ENCODE results near the gene SH3BP5. TPM values are rescaled to one million over a fixed set of nuclear protein-coding genes. Genes with fewer than 3 reads are reported as not detected.

The SH3BP5 gene
- total RNA-seq, 4 donors from 2014 or later: 12.8 to 64.4 (median 16.0) TPM

DNA sequence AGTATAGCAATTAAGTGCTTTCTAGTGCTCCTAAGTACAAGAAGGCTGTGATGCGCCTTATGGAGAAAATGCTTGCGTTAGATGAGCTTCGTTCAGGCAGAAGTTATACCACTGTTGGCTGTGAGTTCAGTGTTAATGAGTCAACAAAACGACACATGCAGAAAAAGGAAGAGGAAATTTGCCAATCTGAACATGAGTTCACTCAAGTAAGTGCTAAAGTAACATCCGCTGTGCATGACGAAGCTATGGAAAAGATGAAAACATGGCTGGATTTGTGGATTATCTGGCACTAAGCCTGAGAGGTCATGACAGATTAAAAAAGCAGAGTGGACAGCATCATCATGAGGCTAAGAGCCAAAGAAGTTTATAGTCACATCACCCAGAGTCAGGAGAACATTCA, 36.9 kb downstream of the SH3BP5 start:
- Histone ChIP-seq H3K4me1 (peaks cover 7 to 39% (median 13%) of the 10 kb centered on the region in 4 donors), H3K9me3 (no peaks in the 10 kb centered on the region), H3K27me3 (no peaks in the 10 kb centered on the region), H3K4me3 (no peak overlapping the region), H3K36me3 (no peaks in the 10 kb centered on the region), H3K27ac (peak overlapping the region; percentile 54 to 75 (median 66))
- TF ChIP-seq, protein P1, sequence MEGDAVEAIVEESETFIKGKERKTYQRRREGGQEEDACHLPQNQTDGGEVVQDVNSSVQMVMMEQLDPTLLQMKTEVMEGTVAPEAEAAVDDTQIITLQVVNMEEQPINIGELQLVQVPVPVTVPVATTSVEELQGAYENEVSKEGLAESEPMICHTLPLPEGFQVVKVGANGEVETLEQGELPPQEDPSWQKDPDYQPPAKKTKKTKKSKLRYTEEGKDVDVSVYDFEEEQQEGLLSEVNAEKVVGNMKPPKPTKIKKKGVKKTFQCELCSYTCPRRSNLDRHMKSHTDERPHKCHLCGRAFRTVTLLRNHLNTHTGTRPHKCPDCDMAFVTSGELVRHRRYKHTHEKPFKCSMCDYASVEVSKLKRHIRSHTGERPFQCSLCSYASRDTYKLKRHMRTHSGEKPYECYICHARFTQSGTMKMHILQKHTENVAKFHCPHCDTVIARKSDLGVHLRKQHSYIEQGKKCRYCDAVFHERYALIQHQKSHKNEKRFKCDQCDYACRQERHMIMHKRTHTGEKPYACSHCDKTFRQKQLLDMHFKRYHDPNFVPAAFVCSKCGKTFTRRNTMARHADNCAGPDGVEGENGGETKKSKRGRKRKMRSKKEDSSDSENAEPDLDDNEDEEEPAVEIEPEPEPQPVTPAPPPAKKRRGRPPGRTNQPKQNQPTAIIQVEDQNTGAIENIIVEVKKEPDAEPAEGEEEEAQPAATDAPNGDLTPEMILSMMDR (IDR thresholded peaks at IDR 0.05): no peak
- TF ChIP-seq POLR2A (IDR thresholded peaks at IDR 0.05): no peak
- no peak for DNase-seq

DNA sequence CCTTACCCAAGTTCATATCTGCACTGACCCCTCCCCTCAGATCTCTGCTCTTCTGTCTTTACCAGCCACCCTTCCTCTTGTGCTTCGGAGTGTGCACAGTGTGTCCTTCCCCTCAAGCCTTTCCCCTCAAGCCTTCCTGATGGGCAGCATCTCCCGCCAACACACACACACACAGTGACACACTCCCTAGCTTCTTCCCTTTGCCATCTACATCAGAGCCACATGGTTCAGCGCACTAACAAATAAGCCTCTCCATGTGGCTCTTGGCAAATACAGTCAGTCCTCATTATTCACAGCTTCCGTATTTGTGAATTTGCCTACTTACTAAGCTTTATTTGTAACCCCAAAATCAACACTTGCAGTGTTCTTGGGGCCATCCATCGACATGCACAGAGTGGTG, 37.5 kb downstream of the SH3BP5 start:
- Histone ChIP-seq H3K36me3 (no peaks in the 10 kb centered on the region), H3K27ac (peak overlapping the region; percentile 54 to 75 (median 66)), H3K9me3 (no peaks in the 10 kb centered on the region), H3K4me1 (peaks cover 7 to 40% (median 13%) of the 10 kb centered on the region in 4 donors), H3K4me3 (no peak overlapping the region), H3K27me3 (no peaks in the 10 kb centered on the region)
- TF ChIP-seq, protein P1 (IDR thresholded peaks at IDR 0.05): no peak
- TF ChIP-seq POLR2A (IDR thresholded peaks at IDR 0.05): no peak
- DNase-seq: no peak

DNA sequence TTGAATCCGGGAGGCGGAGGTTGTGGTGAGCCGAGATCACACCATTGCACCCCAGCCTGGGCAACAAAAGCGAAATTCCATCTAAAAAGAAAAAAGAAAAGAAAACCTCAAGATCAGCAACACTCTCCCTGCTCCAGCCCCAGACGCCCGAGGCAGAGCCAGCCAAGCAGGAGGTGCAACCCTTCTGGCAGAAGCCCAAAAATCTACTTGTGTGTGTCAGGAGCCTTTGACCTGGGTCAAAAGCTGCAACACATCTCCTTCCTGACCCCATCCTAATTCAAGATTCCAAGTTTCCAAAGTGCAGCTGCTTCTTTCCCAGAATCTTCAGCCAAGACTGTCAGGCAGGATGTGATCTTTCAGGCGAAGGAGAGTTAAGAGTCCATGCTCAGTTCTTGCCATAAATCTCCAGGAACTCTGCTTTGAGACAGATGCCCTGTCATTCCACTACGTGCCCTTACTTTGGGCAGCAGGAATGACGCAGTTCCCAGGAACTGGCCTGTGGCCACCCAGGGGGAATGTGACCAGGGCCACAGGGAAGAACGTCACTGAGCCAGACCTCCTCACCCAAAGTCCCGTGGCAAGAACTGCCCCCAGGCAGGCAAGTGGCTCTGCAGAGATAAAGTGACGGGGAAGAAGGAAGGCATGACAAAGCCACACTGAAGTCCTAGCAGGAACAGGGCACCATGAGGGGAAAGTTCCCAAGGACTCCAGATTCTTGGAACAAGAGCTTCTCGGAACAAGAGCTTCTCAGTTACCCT, 39.4 kb downstream of the SH3BP5 start:
- H3K27me3 ChIP-seq: no peaks in the 10 kb centered on the region
- peaks cover 7 to 34% (median 13%) of the 10 kb centered on the region in 4 donors for H3K4me1 ChIP-seq
- H3K9me3 ChIP-seq: no peaks in the 10 kb centered on the region
- peak overlapping the region; percentile 45 to 69 (median 54) for H3K27ac ChIP-seq
- DNase-seq: peak in 1 of 3 donors; percentile 66
- no peak overlapping the region for H3K4me3 ChIP-seq
- no peaks in the 10 kb centered on the region for H3K36me3 ChIP-seq
- TF ChIP-seq, protein P1 (IDR thresholded peaks at IDR 0.05): no peak
- TF ChIP-seq POLR2A (IDR thresholded peaks at IDR 0.05): no peak

DNA sequence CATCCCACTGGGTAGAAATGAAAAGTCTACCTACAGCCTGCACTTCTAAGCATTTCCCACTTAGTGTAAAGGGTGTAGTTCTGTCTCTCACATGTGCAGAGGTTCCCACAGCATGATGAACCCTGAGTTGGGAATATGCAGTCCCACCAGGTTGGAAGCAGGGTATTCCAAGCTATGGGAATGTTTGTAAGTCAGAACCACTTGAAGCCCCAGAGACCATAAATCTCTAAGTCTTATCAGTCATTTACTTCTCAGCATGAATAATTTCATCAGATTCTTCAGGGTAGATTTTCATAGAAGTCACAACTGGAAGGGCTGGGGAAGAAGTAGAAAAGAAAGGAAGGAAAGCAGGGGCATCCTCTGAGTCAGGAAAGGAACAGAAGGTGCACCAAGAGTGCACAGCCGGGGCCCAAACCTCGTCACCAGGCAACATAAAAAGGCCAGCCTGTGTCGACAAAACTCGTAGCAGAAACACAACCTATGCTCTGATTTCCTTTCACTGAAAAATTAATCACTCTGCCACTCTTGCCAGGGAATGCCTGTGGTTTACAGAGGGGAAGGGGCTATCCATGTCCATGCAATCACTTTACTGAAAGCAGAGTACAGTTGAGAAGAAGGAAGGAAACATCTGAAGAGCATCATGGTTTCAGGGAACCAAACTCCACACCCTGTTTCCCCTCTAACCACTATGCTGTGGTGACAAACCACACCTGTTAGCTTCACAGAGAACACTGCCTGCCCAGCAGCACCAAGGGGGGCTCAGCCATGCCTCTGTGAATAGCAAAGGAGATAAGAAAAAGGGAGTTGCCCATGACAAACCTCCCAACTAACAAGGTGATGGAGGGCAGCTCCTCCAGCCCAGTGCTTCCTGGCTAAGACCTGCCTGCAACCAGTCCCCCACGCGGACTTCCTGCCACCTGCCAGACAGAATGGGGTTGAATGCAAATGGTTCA, 40.5 kb downstream of the SH3BP5 start:
- Histone ChIP-seq H3K4me3 (peak overlapping the region in 1 of 4 donors; percentile 11), H3K27ac (peak overlapping the region; percentile 45 to 69 (median 54))
- DNase-seq: peak in 2 of 3 donors; percentile 82 to 84

GRCh38 chr3:15290736-15291135, 41.6 kb downstream of the SH3BP5 start:
- Histone ChIP-seq H3K9me3 (no peaks in the 10 kb centered on the region), H3K36me3 (no peaks in the 10 kb centered on the region), H3K4me1 (peaks cover 7 to 31% (median 13%) of the 10 kb centered on the region in 4 donors), H3K27ac (peak overlapping the region in 2 of 4 donors; percentile 45 to 69), H3K4me3 (no peak overlapping the region), H3K27me3 (no peaks in the 10 kb centered on the region)
- DNase-seq: no peak
- TF ChIP-seq, protein P1 (IDR thresholded peaks at IDR 0.05): no peak
- no peak for TF ChIP-seq POLR2A (IDR thresholded peaks at IDR 0.05)

More for the DNA sequence above, 40.5 kb downstream of the SH3BP5 start:
- no peaks in the 10 kb centered on the region for H3K36me3 ChIP-seq
- TF ChIP-seq, protein P1 (IDR thresholded peaks at IDR 0.05): no peak
- no peak for TF ChIP-seq POLR2A (IDR thresholded peaks at IDR 0.05)
- peaks cover 7 to 34% (median 13%) of the 10 kb centered on the region in 4 donors for H3K4me1 ChIP-seq
- no peaks in the 10 kb centered on the region for H3K27me3 ChIP-seq
- no peaks in the 10 kb centered on the region for H3K9me3 ChIP-seq

All from Peyer's patch (tissue), 4 donors.